ENCODE results near the gene GPD2.

DNA sequence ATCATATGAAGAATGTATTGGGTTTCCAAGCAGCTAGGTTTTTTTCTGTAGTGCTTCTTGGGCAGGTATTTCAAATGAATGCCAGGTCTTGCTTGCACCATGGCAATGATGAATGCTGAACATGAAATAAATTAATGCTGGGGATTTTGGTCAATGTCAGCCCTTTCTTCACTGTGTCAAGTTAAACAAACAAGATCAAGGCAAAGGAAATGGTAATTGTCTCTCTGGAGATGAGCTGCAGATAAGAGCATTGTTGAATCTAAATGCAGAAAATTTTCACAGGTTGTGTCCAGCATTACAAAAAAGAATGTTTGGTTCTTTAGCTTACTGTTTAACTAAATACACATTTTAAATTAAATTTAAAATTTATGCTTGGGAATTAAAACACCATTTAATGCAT lies 144.3 kb downstream of the GPD2 start:
- TF ChIP-seq, protein P1, sequence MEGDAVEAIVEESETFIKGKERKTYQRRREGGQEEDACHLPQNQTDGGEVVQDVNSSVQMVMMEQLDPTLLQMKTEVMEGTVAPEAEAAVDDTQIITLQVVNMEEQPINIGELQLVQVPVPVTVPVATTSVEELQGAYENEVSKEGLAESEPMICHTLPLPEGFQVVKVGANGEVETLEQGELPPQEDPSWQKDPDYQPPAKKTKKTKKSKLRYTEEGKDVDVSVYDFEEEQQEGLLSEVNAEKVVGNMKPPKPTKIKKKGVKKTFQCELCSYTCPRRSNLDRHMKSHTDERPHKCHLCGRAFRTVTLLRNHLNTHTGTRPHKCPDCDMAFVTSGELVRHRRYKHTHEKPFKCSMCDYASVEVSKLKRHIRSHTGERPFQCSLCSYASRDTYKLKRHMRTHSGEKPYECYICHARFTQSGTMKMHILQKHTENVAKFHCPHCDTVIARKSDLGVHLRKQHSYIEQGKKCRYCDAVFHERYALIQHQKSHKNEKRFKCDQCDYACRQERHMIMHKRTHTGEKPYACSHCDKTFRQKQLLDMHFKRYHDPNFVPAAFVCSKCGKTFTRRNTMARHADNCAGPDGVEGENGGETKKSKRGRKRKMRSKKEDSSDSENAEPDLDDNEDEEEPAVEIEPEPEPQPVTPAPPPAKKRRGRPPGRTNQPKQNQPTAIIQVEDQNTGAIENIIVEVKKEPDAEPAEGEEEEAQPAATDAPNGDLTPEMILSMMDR (conservative IDR thresholded peaks at IDR 0.05 in 1 of 2, IDR thresholded peaks at IDR 0.05 in 1 of 2; ENCODE audit: low read depth in 1 of 2, low read length in 2 of 2): no peak
- TF ChIP-seq EZH2 (IDR thresholded peaks at IDR 0.05; ENCODE audit: low read length, missing control alignments): no peak
